ENCODE measurements around the gene EDC4.
"Not testable (repeated sequence)": the region's sequence is repeated elsewhere in the genome, so short reads cannot be mapped to it uniquely, and the experiment has no call there.

EDC4 gene

GRCh38 chr16:67872631-67873434 lies at the start of gene EDC4:
TSS of gene EDC4 (plus strand) at chr16:67873052. CDS start at chr16:67873262, 210 bp downstream.
- DNase-seq = peak; percentile 55

GRCh38 chr16:67825119-67825518 lies 47.7 kb upstream of the EDC4 start:
- no peak for DNase-seq

GRCh38 chr16:67825906-67826305 lies 46.9 kb upstream of the EDC4 start:
- no peak for DNase-seq

- no peak for DNase-seq
Observed at GRCh38 chr16:67828651-67829050, 44.2 kb upstream of the EDC4 start.

- DNase-seq = peak; percentile 22
Observed at GRCh38 chr16:67833030-67833414, 39.8 kb upstream of the EDC4 start.

- peak; percentile 83 for DNase-seq
Observed at GRCh38 chr16:67833415-67834241, 39.2 kb upstream of the EDC4 start.

GRCh38 chr16:67834242-67834614 lies 38.6 kb upstream of the EDC4 start:
- no peak for DNase-seq

- DNase-seq = not testable (repeated sequence)
Observed at GRCh38 chr16:67837190-67837589, 35.7 kb upstream of the EDC4 start.

- no peak for DNase-seq
Observed at GRCh38 chr16:67837811-67838210, 35.0 kb upstream of the EDC4 start.

GRCh38 chr16:67841198-67841815 lies 31.5 kb upstream of the EDC4 start:
- no peak for DNase-seq

- peak; percentile 88 for DNase-seq
Observed at GRCh38 chr16:67841816-67842508, 30.9 kb upstream of the EDC4 start, which contains the start of gene THAP11. TSS of gene THAP11 (plus strand) at chr16:67842320. CDS start at chr16:67842555, 235 bp downstream.

- no peak for DNase-seq
Observed at GRCh38 chr16:67842509-67843342, 30.1 kb upstream of the EDC4 start.

- no peak for DNase-seq
Observed at GRCh38 chr16:67843343-67843765, 29.5 kb upstream of the EDC4 start.

GRCh38 chr16:67844497-67844896 lies 28.4 kb upstream of the EDC4 start:
- DNase-seq = no peak

- DNase-seq = no peak
Observed at GRCh38 chr16:67845291-67846062, 27.4 kb upstream of the EDC4 start.

- no peak for DNase-seq
Observed at GRCh38 chr16:67846063-67846319, 26.9 kb upstream of the EDC4 start.

- peak; percentile 88 for DNase-seq
Observed at GRCh38 chr16:67846320-67847063, 26.4 kb upstream of the EDC4 start, which contains the start of gene NUTF2. TSS of gene NUTF2 (plus strand) at chr16:67846933. CDS start at chr16:67865131, 18,198 bp downstream.

- peak; percentile 50 for DNase-seq
Observed at GRCh38 chr16:67847064-67847861, 25.6 kb upstream of the EDC4 start, which contains the start of gene CENPT. TSS of gene CENPT (minus strand) at chr16:67847693. CDS start at chr16:67833859, 13,834 bp downstream.

GRCh38 chr16:67848118-67848517 lies 24.7 kb upstream of the EDC4 start:
- DNase-seq = no peak
